GM18520 (cell line): ENCODE data around the gene CKS2.
"Not testable (repeated sequence)": the region's sequence is repeated elsewhere in the genome, so short reads cannot be mapped to it uniquely, and the experiment has no call there.

Experiments used
- ATAC-seq: cut with Tn5 transposase; IDR thresholded peaks from one replicate; pipeline ENCODE4 v1.9.1; 2021; ENCODE audit not compliant: unreplicated experiment

Gene CKS2

DNA sequence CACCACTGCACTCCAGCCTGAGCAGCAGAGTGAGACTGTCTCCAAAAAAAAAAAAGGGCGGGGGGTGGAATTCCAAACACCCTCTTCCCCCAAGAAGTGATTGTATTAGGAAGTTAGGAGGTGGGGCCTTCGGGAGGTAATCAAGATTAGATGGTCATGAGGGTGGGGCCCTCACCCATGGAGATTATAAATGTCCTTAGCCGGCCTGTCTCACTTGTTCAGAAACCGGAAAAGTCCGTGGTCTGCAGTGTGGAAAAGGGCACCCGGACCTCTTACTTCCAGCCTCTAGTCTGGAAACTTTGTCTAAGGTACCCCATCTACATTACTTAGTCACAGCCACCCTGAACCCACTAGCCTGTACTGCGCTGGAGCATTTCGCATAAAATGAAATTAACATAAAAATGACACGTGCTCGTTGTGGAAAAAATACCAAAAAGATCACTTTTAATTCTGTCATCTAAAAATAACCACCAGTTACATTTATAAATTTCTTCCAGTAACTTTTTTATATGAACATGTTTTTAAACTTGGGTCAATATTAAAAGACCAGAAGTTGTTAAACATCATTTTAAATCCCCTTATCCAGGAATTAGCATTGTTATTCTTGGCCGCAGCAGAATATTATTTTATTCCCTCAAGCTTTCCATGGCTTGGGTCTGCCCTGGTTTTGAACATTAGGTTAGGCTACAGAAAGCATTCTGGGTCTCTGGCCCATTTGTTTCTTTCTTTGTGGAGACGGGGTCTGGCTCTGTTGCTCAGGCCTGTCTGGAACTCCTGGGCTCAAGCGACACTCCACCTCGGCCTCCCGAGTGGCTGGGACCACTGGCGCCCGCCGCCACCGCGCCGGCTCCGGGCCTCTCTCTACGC, 1.2 kb upstream of the CKS2 start:
- no peak for ATAC-seq

DNA sequence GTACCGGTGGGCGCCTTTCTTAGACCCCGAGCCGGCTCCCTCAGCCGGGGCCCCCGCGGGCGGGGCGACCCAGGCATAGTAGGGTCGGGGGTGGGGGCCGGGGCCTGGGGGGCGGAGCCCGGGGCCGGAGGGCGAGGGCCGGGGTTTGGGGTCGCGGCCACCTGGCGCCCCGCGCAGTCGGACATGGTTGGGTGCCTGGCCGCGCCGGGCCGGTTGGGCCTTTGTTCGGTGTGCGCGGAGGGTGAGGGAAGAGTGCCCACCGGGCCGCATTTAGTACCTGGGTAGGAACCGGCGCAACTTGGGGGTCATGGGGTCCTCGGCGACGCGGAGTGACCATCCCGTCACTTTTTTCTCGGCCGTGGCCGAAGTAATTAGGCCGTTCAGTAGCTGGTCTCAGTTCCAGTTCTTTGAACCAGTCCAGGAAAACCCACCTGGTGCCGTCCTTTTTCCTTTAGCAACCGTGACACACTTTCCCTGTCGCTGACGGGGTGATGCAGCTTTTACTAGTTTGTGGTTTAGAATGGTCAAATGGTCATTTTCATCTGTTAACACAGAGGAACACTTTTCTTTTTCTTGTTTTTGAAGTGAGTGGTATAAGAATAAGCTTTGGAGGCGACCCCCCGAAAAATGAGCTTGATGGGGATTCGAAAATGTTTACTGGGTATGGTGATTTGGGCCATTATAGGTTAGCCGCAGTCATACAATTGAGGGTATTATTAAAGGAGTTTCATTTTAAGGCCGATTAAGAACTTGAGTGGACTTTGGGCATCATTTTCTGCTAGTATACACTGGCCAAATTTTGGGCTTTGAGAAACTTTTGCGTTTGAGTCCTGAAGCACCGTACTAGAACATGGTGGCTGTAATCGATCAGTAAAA, 589 bp downstream of the CKS2 start:
- ATAC-seq = no peak

DNA sequence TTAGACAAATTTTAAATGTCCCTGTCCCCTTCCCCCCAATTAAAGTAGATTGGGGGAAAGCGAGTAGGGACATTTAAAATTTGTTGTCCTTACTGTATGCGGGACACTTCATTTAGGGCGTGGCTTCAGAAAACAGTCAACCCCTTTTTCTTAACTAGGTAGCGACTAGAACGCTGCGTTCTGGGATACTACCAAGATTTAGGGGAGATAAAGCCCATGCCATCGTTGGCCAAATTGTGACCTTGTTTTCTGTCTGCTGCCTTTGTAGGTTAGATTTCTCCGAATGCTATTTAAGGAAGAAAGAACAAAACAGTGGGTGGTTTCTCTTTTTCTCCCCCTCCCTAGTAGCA, 1.2 kb downstream of the CKS2 start:
- ATAC-seq = no peak

DNA sequence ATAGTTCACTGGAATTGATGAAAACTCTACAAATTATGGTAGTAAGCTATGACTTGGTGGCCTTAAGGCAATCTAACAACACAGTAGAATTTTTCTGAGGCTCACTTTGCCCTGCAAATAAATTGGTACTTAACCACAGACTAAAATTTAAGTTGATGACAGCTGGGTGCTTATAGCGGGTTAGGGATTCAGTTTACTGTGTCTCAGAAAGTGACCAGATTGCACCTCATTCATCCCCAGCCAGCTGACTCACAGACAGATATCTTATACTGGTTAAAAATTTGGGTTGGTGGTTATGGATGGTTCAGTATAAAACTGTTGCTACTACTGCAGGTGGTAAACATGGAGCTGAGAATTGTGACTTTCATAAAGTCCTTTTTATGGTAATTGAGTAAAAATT, 2.8 kb downstream of the CKS2 start:
- ATAC-seq = no peak

DNA sequence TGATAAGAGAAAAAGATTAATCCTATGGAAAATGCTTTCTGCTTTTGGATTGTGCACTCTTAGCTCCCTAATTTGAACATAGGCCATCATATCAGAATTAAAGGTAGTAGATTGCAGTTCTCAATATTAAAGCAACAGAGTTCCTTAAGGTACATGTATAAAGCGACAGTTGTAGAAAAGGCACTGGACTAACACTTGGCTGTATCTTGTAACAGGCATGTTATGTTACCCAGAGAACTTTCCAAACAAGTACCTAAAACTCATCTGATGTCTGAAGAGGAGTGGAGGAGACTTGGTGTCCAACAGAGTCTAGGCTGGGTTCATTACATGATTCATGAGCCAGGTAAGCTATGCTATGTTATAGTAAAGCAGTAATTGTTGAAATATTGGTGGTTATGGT, 4.0 kb downstream of the CKS2 start:
- ATAC-seq = no peak

DNA sequence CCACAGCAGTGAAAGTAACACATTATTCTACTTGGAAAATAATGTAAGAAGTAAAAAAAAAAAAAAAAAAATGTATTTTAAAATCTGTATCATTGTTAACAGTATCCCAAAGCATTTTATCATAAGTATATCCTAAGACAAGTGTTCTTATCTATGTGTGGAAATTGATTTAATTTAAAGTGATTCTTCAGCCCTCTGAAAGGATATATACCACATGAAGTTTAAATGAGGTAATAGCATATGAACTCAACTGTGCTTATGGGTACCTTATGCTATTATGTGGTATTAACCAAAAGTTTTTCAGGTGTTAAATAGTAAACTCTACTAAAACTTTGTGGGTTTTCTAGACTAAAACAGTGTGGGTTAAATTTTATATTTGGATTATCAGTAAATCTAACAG, 4.5 kb downstream of the CKS2 start:
- ATAC-seq = no peak

DNA sequence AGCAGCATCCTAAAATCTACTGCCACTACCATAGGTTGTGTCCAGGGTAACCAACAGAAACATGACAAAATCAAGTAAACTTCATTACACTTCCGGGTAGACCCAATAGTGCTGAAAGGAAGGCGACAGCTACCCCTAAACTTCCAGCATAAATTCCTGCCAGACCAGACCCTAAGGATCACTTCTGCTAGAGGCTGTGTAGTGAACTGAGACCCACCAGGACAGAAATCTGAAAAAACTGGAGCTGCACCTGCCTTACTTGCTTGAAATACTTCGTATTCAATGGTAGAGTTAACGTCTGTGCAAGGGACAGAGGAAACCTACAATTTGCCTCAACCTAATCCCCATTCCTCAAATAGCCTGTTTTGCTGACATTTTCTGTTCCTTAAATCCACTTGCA, 6.3 kb downstream of the CKS2 start:
- ATAC-seq = no peak

DNA sequence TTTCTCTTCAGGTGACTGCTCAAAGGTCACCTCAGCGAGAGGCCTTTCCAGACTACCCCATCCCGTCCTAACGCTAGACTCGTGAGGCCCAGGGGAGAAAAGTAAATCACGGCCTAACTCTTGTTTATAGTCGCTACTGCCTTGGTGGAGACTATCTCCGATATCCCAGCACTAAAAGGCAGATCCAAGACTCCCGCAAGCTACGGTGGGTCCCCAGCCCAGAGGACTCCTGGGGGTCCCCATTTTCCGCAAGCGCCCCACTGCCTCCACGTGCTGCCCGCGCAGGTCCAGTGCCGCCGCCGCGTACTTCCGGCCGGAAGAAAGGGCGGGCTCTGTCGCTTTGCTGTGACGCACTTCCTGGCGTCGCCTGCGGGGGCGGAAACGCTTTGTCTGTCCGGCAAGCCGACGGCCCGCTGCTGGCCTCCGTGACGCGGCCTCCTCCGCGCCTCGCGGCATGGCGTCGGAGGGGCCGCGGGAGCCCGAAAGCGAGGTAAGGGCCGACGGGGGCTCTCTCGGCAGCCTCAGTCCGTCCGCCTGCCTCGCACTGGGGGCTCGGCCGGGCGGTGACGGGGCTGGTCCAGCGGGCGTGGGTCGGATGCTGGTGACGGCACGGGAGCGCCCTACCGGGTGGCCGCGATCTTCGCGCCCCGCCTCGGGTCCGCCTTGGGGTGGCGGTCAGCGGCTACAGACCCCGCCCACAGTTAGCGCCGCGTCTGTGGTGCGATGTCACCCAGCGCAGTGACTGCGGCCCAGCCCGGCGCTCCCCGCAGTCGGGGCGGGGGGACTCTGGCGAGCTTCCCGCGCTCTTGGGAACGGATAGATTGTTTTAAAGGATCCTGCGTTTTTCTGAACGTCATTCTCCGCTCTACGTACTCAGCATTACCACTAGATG, 7.4 kb downstream of the CKS2 start, which contains the start of gene SECISBP2:
Gene SECISBP2, plus strand, starts transcription at position 378 of the 892 bp plus-strand sequence. Its CDS starts 77 bp downstream, at position 455.
- peak; percentile 83 for ATAC-seq

DNA sequence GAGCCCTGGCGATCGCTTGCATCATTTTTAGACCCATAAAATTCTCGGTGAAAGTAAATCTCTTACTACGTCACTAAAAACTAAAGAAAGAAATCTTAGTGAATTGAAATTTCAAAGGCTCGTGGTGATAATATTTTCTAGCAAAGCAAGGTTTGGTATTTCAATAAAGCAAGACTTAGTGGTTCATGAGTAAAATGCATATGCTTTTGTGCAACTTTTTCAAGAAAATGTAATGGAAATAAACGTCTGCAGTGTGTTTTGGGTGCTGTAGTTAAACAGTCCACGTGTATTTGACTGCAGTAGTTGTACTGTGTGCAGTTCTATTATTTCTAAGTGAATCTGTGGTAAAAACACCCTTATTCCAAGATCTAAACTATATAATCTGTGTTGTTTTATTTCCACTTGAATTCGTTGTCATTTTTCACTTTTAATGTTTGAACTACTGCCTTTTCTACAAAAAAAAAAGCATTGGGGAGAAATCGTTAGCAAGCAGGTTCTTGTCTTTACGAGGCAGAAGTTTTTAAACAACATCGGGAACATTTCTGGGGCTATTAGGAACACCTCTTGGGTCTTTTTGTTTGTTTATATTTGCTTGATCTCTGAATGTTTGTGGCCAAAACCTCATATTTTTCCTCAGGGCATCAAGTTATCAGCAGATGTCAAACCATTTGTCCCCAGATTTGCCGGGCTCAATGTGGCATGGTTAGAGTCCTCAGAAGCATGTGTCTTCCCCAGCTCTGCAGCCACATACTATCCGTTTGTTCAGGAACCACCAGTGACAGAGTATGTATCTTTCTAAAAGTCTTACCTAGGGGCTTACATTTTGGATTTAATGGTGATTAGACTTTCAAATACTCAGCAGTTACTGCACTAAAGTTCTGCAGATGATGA, 8.3 kb downstream of the CKS2 start:
- ATAC-seq = no peak

DNA sequence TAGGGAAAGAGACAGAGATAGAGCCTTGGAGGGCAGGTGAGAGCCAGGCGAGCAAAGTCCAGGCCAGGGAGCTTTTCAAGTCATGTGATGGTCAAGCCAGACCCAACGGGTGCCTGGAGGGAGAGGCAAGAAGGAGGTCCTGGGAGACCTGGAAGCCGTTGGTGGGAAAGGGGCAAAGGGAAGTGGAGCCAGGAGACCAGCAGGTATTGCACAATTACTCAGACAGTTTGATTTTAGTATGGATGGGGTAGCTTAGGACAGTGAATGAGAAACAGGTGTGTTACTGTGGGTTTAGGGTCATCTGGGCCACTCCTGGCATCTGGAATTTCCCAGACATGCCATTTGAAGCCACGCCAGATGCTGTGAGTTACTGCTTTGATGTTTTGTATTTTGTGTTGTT, 12.4 kb downstream of the CKS2 start:
- ATAC-seq = no peak

DNA sequence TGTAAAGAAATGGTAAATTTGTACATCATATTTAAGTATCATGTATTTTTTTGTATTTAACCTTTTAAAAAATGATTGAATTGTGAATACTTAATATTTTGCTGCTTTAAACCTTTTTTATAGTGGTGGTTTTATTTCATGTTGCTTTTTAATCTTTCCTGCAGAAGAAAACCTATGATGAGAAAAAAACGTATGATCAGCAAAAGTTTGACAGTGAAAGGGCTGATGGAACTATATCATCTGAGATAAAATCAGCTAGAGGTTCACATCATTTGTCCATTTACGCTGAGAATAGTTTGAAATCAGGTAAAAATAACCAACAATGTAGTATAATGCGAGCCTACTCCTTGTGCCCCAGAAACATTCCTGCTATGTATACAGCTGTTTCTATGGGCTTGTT, 14.7 kb downstream of the CKS2 start:
- no peak for ATAC-seq

DNA sequence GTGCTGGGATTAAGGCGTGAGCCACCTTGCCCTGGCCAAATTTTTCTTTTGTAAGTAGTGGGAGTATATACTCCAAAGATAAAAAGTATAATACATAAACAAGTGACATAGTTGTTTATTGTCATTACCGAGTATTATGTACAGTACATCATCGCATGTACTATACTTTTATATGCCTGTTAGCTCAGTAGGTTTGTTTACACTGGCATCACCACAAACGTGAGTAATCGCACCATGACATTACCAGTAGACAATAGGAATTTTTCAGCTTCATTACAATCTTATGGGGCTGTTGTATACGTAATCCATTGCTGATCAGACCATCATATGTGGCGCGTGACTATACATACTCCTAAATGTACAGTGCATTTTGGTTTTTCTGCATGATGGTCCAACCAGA, 17.1 kb downstream of the CKS2 start:
- no peak for ATAC-seq

DNA sequence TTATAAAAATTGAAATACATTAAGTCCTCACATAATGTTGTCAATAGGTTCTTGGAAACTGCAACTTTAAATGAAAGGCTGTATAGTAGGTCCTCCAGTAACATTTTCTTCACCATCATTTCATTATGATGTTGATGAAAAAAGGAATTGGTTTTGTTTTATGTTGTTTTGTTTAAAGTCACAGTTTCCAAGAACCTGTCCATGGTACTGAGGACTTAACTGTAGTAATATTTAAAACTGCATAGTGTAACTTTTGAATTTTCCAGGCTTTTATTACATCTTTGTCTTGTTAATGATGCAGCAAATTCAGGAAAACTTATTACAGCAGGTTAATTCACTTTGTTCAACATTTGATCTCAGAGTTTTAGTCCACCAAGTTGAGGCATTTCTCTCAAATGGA, 18.9 kb downstream of the CKS2 start:
- no peak for ATAC-seq

DNA sequence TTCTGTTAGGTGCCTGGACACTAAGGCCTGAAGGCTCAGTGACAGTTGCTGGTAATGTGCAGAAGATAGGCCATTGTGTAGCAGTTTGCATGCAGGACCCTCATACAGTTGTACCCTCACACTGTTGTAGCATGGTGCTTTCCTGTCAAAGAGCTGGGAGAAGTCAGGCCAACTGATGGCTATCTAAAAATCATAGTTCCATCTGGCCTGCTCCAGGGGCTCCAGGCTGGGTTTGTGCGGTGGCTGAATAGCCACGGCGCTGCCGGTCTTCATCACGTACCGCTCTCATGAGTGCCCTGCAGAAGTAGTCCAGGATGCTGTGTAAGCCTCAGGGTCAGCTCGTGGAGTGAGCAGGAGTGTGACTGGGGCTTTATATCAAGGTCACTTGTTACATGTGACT, 19.5 kb downstream of the CKS2 start:
- ATAC-seq = no peak

DNA sequence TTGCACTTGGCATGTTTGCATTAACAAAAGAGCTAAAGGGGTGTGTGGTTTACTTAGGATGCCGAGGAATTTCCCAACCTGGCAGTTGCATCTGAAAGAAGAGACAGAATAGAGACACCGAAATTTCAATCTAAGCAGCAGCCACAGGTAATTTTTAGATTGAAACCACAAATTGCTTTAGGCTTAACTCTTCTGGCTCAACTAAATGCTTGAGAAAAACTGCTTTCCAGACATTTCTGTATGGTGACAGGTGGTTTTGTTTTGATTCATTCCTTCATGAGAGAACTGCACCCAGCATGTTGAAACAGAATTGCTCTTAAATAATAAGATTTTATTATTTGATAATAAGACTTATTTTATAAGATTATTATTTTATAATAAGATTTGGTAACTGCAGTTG, 28.8 kb downstream of the CKS2 start:
- ATAC-seq = no peak

DNA sequence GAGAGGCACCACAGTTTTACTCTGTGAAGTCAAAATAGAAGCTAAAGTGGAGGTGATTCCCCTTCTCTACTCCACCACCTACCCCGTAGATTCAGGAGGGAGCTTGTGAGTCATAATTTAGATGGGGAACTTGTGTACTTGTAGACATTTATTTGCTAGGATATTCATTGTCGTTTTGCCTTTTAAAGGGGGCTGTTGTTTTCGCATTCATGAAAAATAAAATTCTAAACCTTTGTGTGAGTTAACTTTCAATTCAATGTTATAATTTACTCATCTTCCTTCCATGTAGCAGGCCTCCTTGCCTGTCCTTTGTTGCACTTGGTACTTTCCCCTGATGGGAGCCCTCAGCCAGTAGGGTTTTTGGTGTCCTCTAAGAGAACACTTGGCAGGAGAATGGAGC, 29.3 kb downstream of the CKS2 start:
- ATAC-seq = no peak

DNA sequence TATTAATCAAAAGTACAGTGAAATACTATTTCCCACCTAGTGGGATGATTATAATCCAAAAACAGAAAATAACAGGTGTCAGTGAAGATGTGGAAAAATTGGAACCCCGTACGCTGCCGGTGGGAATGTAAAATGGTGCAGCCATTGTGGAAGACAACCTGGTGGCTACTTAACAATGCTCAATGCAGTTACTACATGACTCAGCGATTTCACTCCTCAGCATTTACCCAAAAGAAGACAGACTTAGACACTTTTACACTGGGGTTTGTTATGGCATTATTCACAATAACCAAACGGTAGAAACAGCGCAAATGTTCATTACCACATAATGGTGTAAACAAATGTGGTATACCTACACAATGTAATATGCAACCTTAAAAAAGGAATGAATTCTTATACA, 31.2 kb downstream of the CKS2 start:
- no peak for ATAC-seq

DNA sequence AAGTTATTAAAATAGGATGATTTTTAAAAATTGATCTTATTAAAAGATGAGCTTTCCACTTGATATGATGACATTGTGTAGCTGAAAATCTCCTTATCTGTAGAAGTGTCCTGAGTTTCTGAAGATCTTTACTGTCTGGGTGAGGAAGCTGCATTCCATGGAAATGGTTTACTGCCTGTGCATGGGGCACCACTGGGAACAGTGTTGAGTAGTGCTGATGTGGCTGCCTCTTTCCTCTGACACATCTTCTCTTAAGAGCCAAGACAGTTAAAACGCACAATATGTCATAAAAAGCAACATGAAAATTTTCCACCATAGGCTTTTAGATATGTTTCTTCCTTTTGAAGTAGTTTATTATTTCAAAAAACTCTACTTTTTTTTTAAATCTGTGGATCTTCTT, 32.0 kb downstream of the CKS2 start:
- ATAC-seq = no peak

DNA sequence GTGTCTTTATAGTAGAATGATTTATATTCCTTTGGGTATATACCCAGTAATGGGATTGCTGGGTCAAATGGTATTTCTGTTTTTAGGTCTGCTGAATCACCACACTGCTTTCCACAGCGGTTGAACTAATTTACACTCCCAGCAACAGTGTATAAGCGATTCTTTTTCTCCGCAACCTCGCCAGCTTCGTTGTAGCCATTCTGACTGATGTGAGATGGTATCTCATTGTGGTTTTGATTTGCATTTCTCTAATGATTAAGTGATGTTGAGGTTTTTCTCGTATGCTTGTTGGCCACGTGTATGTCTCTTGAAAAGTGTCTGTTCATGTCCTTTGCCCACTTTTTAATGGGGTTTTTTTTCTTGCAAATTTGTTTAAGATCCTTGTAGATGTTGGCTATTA, 32.8 kb downstream of the CKS2 start:
- ATAC-seq = not testable (repeated sequence)

DNA sequence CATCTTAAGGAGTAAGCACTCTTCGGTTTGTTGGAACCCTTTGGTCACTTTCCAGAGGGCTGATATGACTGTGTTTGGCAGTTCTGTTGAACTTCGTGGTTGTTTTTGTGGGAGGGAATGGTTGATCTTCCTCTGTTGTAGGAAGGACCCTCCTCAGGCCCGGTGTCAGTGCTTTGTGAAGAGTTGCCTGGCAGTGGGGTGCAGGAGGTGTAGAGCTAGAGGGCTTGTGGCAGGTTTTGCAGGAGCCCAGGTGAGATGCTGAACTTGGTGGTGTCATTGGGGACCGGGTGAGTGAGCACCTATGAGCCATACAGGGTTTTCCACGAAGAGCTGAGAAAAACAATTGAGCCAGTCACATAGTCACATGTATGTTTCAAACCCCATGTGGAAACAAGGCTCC, 34.5 kb downstream of the CKS2 start:
- ATAC-seq = no peak
